Measurements from ENCODE around the gene KRTAP27-1.

Gene KRTAP27-1

DNA sequence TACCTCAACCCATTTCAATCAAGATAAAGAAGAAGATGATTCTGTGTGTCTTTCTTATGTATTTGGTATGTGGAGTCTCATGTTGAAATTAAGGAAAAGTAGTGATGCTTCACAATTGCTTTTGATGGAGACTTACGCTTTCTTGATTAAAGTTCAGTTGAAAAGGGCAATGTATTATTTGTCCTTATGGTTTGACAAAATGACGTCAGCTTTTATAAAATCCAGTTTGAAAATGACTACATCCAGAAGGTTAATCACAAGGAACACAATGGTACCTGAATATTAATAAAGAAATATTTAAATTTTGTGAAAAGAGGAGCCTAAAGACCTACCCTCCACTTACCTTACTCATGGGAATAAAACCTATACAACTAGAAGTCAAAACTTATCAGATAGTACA, 21.8 kb downstream of the KRTAP27-1 start:
- H3K27me3 ChIP-seq, result no peaks in the 10 kb centered on the region
- TF ChIP-seq CTCF (IDR thresholded peaks at IDR 0.05; ENCODE audit: low read depth, low read length), result no peak
- no peak for DNase-seq

DNA sequence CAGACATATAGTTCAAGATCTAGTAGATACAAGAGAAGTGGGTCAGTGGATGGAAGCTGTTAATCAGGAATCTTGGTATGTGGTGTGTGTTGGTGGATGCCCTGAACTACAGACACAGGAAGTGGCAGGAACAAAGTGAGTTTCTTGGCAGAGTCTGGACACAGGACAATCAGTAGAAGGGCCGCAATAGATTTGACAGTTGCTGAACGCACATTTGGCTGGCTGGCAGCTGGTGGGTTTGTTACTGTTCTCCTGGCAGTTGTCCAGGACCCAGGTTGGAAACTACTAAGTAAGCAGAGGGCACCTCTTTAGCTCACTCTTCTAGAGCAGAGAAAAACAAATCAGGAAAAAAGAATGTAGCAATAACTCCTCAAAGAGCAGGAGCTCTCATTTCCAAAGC, 30.6 kb downstream of the KRTAP27-1 start:
- H3K4me3 ChIP-seq (ENCODE audit: low read depth, low read length), result no peak overlapping the region
- TF ChIP-seq CTCF (IDR thresholded peaks at IDR 0.05; ENCODE audit: low read depth, low read length), result no peak
- no peaks in the 10 kb centered on the region for H3K36me3 ChIP-seq
- H3K4me1 ChIP-seq, result no peaks in the 10 kb centered on the region
- H3K27me3 ChIP-seq, result no peaks in the 10 kb centered on the region
- no peaks in the 10 kb centered on the region for H3K9me3 ChIP-seq
- no peak for DNase-seq

More for the DNA sequence above, 21.8 kb downstream of the KRTAP27-1 start:
- H3K9me3 ChIP-seq, result no peaks in the 10 kb centered on the region
- H3K36me3 ChIP-seq, result no peaks in the 10 kb centered on the region
- H3K4me1 ChIP-seq, result no peaks in the 10 kb centered on the region
- no peak overlapping the region for H3K4me3 ChIP-seq (ENCODE audit: low read depth, low read length)

DNA sequence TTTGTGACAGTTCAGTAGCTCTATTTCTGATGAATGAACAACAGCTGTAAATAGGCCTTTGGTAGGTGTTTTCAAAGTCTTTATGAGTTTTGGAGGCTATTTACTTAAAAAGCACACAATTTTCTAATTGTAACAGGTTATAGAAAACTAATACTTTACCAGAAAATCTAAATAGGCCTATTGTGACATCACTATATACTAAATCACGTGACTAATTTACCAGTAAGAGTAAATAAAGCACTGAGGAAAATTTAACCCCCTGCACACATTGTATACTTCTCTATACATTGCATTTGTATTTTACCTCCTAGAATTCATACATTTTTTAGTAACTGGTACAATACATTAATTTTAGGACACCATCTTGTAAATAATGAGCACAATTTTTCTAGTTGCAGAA, 32.4 kb downstream of the KRTAP27-1 start:
- Histone ChIP-seq H3K4me1 (no peaks in the 10 kb centered on the region), H3K36me3 (no peaks in the 10 kb centered on the region), H3K4me3 (ENCODE audit: low read depth, low read length) (no peak overlapping the region), H3K27me3 (no peaks in the 10 kb centered on the region), H3K9me3 (no peaks in the 10 kb centered on the region)
- no peak for TF ChIP-seq CTCF (IDR thresholded peaks at IDR 0.05; ENCODE audit: low read depth, low read length)
- DNase-seq, result no peak

DNA sequence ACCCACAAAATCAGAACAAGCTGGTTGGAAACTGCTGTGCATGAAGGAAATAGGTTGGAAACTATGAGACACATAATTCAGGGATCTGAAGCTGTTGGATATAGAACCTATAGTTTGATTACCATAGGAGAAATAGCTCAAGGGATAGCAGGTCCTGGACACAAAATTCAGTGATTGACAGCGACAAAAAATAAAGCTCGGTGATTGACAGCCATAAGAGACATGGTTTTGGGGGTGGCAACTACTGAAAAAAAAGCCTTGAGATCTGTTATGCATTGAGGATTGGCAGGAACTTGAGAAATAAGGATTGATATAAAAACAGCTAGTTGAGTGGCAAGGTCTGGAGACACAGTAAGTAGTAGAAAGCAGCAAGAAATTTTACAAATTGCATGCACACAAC, 48.3 kb downstream of the KRTAP27-1 start, which contains the start of gene KRTAP25-1:
KRTAP25-1 (minus strand) TSS at position 300 of the 400 bp plus-strand sequence; CDS start at position 276, 24 bp downstream.
- no peaks in the 10 kb centered on the region for H3K27me3 ChIP-seq
- H3K4me1 ChIP-seq, result no peaks in the 10 kb centered on the region
- no peaks in the 10 kb centered on the region for H3K9me3 ChIP-seq
- H3K4me3 ChIP-seq (ENCODE audit: low read depth, low read length), result no peak within 1 kb of the TSS
- TF ChIP-seq CTCF (IDR thresholded peaks at IDR 0.05; ENCODE audit: low read depth, low read length), result no peak
- no peaks in the 10 kb centered on the region for H3K36me3 ChIP-seq
- DNase-seq, result no peak

Measured in BE2C (cell line).